Central memory CD8-positive, alpha-beta T cell (primary cell): ENCODE results near the gene FHL5.
"Not testable (repeated sequence)": the region's sequence is repeated elsewhere in the genome, so short reads cannot be mapped to it uniquely, and the experiment has no call there.

Experiments
- ATAC-seq: fragments of 150-1000 bp; cut with Tn5 transposase; replicated peaks from 2 replicates; pipeline ENCODE4 v1.10.0; 2022; ENCODE audit warnings: mild to moderate bottlenecking, moderate FRiP score, moderate number of reproducible peaks; ENCODE audit not compliant: poor library complexity, severe bottlenecking; ENCODE audit errors: extremely low read depth
- DNase-seq, 2 donors: peaks; one replicate each; pipeline ENCODE4 v3.0.0; 2021; ENCODE audit warnings: low spot score in 2 of 2
- H3K27ac Mint-ChIP-seq: one replicate; pipeline ENCODE4 v1.8.0; 2022; ENCODE audit warnings: low read depth, mild to moderate bottlenecking, moderate library complexity, mixed read lengths
- H3K27me3 Mint-ChIP-seq: one replicate; pipeline ENCODE4 v1.8.0; 2022; ENCODE audit warnings: mixed read lengths
- H3K36me3 Mint-ChIP-seq: one replicate; pipeline ENCODE4 v1.8.0; 2022; ENCODE audit warnings: mild to moderate bottlenecking, moderate library complexity, mixed read lengths; ENCODE audit not compliant: insufficient read depth
- H3K4me1 Mint-ChIP-seq: one replicate; pipeline ENCODE4 v1.8.0; 2022; ENCODE audit warnings: mixed read lengths
- H3K4me3 Mint-ChIP-seq: one replicate; pipeline ENCODE4 v1.8.0; 2022; ENCODE audit warnings: mild to moderate bottlenecking, moderate library complexity, mixed read lengths
- H3K9me3 Mint-ChIP-seq: one replicate; pipeline ENCODE4 v1.8.0; 2022; ENCODE audit warnings: mixed read lengths

Gene FHL5

DNA sequence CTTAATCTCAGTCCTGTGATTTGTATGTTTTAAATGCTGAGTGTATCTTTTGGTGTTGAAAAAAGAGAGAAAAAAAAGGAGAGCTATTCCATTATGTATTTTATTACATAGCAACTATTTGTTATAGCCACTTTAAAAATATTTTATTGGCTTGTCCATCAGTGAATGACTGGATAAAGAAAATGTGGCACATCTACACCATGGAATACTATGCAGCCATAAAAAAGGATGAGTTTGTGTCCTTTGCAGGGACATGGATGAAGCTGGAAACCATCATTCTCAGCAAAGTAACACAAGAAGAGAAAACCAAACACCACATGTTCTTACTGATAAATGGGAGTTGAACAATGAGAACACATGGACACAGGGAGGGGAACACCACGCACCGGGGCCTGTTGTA lies 3.2 kb upstream of the FHL5 start:
- not testable (repeated sequence) for ATAC-seq, H3K9me3 Mint-ChIP-seq, H3K27me3 Mint-ChIP-seq, H3K36me3 Mint-ChIP-seq, H3K4me3 Mint-ChIP-seq, DNase-seq, H3K27ac Mint-ChIP-seq, H3K4me1 Mint-ChIP-seq

DNA sequence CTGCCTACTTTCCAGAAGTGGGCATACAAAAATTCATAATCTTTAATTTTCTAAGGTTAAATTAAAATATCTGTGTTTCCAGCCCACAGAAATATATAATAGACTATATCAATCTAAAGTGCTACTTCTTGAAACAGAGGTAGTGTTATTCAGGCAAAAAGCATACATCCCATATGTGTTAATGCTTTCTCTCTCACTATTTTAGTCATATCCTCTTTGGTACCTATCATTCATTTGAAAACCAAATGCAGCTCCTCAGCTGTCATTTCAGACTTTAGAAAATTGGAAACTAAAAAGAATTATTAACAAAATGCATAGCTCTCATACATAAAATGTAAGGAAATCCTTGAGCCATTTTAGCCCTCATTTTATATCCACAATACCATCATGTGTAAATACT lies 925 bp downstream of the FHL5 start:
- ATAC-seq, result no peak
- H3K9me3 Mint-ChIP-seq, result no peaks in the 10 kb centered on the region
- no peak overlapping the region for H3K27ac Mint-ChIP-seq
- H3K27me3 Mint-ChIP-seq, result peaks cover 14% of the 10 kb centered on the region
- H3K36me3 Mint-ChIP-seq, result no peaks in the 10 kb centered on the region
- H3K4me3 Mint-ChIP-seq, result no peak overlapping the region
- DNase-seq, result no peak
- no peaks in the 10 kb centered on the region for H3K4me1 Mint-ChIP-seq

DNA sequence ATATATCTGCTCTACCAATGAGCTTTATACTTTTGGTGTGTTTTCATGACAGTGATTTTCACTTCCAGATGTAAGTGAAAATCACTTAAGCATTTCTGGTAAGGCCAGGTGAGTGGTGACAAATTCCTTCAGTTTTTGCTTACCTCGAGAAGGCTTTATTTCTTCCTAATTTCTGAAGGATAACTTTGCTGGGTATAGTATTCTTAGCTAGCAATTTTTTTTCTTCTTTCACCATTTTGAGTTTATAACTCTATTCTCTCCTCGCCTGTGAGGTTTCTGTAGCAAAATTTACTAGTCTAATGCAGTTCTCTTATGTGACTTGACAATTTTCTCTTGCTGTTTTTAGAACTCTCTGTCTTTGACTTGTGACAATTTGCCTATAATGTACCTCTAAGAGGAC lies 7.1 kb downstream of the FHL5 start:
- DNase-seq (no peak), ATAC-seq (no peak)
- Mint-ChIP-seq H3K4me1 (no peaks in the 10 kb centered on the region), H3K9me3 (peaks cover 14% of the 10 kb centered on the region), H3K27me3 (peaks cover 47% of the 10 kb centered on the region), H3K36me3 (no peaks in the 10 kb centered on the region), H3K27ac (no peak overlapping the region), H3K4me3 (no peak overlapping the region)

DNA sequence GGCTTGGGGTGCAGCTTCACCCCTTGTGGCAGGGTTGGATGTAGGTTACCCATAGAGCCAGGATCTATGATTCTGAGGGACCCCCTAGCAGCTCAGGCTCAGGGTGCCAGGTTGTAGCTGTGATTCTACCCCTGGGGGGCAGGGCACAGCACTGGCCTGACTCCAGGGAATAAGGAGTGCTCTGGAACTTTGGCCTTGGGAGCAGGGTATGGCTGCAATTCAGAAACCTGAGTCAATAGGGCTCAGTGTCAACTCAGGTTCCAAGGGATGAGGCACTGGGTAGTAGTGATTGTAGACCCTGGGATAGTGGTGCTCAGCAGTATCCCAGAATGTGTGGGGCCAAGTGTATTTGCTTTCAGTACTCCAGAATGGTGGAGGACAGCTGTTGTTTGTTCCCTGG lies 8.6 kb downstream of the FHL5 start:
- Mint-ChIP-seq H3K4me1 (no peaks in the 10 kb centered on the region), H3K9me3 (peaks cover 14% of the 10 kb centered on the region), H3K27me3 (peaks cover 62% of the 10 kb centered on the region), H3K4me3 (no peak overlapping the region), H3K36me3 (no peaks in the 10 kb centered on the region), H3K27ac (no peak overlapping the region)
- no peak for ATAC-seq
- DNase-seq, result no peak

DNA sequence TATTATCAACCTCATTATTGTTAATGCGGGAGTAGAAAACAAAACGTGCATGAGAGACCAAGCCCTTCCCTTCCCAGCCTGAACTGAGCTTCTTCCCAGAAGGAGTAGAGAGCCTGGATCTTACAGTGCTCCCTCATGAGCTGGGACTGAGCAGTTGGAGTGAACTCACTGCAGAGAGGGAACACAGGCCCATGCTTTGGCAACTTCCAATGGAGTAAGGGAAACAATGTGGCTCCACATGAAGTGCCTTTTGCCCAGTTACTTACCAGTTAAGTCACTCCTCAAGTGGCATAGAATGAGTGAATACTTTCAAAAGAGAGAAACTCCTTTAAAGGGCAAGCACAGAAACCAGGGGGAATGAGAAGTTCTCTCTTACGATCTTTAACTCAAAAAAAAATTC lies 12.4 kb downstream of the FHL5 start:
- Mint-ChIP-seq H3K36me3 (no peaks in the 10 kb centered on the region), H3K27me3 (peaks cover 44% of the 10 kb centered on the region), H3K27ac (no peak overlapping the region), H3K4me3 (no peak overlapping the region), H3K9me3 (peaks cover 8% of the 10 kb centered on the region), H3K4me1 (no peaks in the 10 kb centered on the region)
- DNase-seq, result no peak
- no peak for ATAC-seq

DNA sequence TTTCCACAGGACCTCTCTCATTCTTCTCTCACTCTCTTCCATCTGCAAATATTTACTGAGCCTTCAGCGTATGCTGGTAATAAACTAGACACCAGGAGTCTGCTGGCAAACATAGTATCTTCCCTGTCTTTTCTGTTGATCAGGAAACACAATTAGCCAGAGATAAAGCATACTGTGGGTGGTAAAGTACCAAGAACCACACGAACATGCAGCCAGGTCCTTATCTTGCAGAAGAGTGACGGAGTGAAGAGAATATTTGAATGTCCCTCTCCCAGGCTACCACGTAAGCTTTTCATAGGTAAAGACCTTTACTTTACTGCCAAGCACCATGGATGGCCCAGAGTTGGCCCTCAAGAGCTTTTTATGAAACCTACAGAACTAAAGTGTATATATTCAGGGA lies 13.3 kb downstream of the FHL5 start:
- no peak for ATAC-seq
- H3K27ac Mint-ChIP-seq, result no peak overlapping the region
- peaks cover 38% of the 10 kb centered on the region for H3K27me3 Mint-ChIP-seq
- no peaks in the 10 kb centered on the region for H3K36me3 Mint-ChIP-seq
- H3K4me1 Mint-ChIP-seq, result no peaks in the 10 kb centered on the region
- DNase-seq, result no peak
- no peaks in the 10 kb centered on the region for H3K9me3 Mint-ChIP-seq
- H3K4me3 Mint-ChIP-seq, result no peak overlapping the region

DNA sequence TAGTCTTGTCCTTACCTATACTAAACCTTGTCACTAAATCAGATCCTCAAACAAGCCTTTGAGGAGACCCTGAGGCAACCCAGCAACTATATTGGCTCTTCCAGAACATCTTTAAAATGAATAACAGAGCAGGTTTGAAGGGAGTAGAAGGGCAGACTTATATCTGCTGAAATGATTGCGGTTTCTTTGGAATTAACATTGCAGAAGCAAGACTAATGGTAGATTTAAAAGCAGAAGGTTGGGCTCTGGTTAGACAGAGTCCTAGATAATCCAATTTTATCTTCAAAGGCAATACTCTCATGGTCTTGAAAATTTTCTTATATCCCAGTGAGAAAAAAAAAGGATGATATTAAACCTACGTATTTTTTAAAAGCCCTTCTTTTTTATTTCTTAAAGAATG lies 19.1 kb downstream of the FHL5 start:
- no peak for DNase-seq
- H3K27me3 Mint-ChIP-seq, result peaks cover 27% of the 10 kb centered on the region
- no peak for ATAC-seq
- no peaks in the 10 kb centered on the region for H3K36me3 Mint-ChIP-seq
- no peaks in the 10 kb centered on the region for H3K9me3 Mint-ChIP-seq
- H3K27ac Mint-ChIP-seq, result no peak overlapping the region
- H3K4me3 Mint-ChIP-seq, result no peak overlapping the region
- no peaks in the 10 kb centered on the region for H3K4me1 Mint-ChIP-seq

DNA sequence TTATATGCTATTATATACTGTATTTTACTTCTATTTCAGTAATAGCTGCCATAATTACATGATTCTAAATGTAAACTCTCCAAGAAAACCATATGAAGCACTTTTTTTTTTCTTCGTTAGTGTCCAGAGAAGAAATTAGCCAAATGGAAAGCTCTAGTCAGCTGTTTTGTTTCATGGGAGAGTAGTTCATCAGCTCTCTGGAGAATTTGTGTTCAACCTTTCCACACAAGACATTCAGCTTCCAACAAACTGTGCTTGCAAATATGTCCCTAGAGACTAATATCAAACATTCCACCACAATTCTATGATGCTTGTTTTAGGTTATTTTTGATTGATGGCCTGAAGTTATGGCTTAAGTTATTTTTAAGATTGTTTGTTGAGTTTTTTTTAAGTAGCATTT lies 19.5 kb downstream of the FHL5 start:
- no peak for ATAC-seq
- Mint-ChIP-seq H3K27ac (no peak overlapping the region), H3K4me3 (no peak overlapping the region), H3K27me3 (peaks cover 27% of the 10 kb centered on the region), H3K36me3 (no peaks in the 10 kb centered on the region), H3K9me3 (no peaks in the 10 kb centered on the region), H3K4me1 (no peaks in the 10 kb centered on the region)
- DNase-seq, result no peak

DNA sequence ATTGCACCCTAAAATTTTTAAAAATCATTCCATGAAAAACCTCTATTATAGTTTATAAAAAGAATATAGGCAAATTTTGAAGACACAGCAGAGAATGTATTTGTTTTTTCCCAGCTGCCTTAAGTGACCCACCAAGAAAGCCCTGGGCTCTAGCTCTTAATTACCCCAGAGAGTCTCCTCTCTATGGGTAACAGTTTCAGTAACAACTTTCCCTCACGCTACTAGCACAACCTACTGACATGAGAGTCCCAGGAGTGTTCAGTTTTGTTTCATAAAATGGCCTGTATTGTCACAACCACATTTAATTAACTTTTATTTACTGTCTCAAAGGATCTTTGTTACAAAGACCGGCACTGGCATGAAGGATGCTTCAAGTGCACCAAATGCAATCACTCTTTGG lies 41.5 kb downstream of the FHL5 start:
- H3K9me3 Mint-ChIP-seq, result no peaks in the 10 kb centered on the region

DNA sequence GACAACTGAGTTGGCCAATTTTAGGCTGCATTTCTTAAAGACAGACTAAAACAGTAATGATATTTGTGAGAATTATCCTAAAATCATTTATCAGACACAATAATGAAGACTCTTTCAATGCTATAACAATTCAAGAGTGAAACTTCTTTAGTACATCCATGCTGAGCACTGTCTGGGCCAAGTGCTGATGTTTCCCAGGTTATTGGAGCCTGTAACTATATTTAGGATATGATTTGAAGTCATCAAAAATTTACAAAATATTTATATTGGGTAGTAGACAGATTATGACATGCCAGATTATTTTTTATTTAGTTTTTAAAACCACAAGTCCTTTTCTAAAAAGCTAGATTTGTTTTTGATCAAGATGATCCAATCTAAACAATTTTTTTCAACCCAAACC lies 45.1 kb downstream of the FHL5 start:
- no peak overlapping the region for H3K4me3 Mint-ChIP-seq
- no peaks in the 10 kb centered on the region for H3K36me3 Mint-ChIP-seq
- no peak for ATAC-seq
- H3K4me1 Mint-ChIP-seq, result no peaks in the 10 kb centered on the region
- H3K27me3 Mint-ChIP-seq, result peaks cover 30% of the 10 kb centered on the region
- no peak for DNase-seq
- H3K27ac Mint-ChIP-seq, result no peak overlapping the region
- H3K9me3 Mint-ChIP-seq, result no peaks in the 10 kb centered on the region

More for the DNA sequence above, 41.5 kb downstream of the FHL5 start:
- Mint-ChIP-seq H3K4me1 (no peaks in the 10 kb centered on the region), H3K27me3 (peaks cover 18% of the 10 kb centered on the region), H3K27ac (no peak overlapping the region), H3K36me3 (no peaks in the 10 kb centered on the region), H3K4me3 (no peak overlapping the region)
- ATAC-seq (no peak), DNase-seq (no peak)

DNA sequence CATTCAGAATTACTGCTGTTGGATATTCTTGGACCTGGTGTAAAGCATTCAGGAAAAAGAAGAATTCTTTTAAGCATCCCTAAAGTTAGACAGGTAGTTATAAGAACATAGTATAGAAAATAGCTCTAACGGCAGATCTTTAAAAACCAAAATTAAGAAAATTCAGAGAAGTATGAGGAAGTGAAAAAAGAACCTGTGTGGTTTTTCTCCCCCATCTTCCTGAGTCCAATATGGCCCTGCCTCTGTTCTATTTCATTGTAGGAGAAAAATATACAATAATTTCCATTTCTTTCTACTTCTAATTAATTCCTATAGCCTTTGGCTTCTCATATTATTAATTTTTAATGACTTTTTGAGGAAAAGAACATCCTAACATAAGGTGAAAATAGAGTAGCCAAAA lies 47.1 kb downstream of the FHL5 start:
- no peak overlapping the region for H3K27ac Mint-ChIP-seq
- no peaks in the 10 kb centered on the region for H3K36me3 Mint-ChIP-seq
- no peaks in the 10 kb centered on the region for H3K9me3 Mint-ChIP-seq
- no peak for ATAC-seq
- peaks cover 28% of the 10 kb centered on the region for H3K27me3 Mint-ChIP-seq
- no peak overlapping the region for H3K4me3 Mint-ChIP-seq
- no peak for DNase-seq
- no peaks in the 10 kb centered on the region for H3K4me1 Mint-ChIP-seq

DNA sequence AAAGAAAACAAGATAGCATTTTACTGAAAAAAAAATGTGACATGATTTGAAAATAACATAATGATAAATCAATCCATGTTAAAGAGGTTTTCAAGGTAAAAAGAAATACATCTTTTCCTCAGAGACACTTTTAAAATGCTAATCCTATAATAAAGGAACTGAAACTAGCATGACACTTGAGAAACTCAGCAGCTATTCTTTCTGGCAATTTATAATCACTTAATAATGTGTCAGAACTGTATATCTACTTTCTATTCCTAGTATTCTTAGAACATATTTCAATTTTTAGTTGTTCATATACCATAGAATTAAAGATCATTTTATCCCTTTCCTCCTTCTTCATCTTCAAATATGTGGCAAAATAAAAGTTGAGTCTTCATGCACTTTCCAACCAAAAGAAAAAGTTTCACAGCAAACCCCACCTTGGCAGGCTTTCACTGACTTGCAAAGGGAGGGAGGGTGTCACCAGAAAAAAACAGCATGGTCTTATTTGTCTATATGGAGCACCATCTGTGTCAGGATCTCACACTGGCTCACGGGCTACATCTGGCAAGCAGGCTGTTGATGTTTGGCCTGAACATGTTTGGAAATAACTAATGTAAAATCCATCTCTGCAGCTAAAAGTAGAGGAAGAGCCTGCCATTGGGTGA lies 48.5 kb downstream of the FHL5 start:
- no peaks in the 10 kb centered on the region for H3K4me1 Mint-ChIP-seq
- H3K27me3 Mint-ChIP-seq, result peaks cover 32% of the 10 kb centered on the region
- no peaks in the 10 kb centered on the region for H3K9me3 Mint-ChIP-seq
- no peaks in the 10 kb centered on the region for H3K36me3 Mint-ChIP-seq
- no peak overlapping the region for H3K27ac Mint-ChIP-seq
- DNase-seq (no peak), ATAC-seq (no peak)
- H3K4me3 Mint-ChIP-seq, result no peak overlapping the region

DNA sequence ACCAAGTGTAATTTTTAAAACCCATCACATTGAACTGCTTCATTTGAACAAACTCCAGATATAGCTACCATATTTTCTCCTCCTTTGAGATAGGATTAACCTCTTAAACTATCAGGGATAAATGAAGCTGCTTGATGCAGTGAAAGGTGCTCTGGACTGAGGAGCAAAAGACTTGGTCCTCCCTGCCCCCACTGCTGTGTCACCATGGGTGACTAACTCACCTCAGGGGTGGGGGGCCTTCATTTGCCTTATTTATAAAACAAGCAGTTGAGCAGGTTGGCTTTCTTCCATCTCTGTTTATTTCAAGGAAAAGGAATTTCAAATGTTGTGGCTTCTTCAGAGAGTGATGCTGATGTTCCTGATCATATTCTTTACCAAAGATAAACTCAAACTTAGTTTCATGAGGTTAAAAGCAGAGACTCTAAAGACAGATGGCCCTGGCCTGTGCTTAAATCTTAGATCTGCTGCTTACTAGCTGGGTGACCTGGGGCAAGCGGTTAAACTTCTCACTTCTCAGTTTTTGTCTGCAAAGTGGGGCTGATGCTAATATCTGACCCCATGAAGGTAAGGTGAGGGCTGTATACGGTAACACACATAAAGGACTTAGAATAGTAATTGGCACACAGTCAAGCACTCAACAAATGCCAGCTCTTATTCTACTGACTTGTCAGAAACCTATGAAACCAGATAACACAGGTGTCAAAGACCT lies 50.5 kb downstream of the FHL5 start:
- Mint-ChIP-seq H3K9me3 (no peaks in the 10 kb centered on the region), H3K27me3 (peaks cover 43% of the 10 kb centered on the region), H3K27ac (no peak overlapping the region), H3K36me3 (no peaks in the 10 kb centered on the region), H3K4me3 (no peak overlapping the region), H3K4me1 (no peaks in the 10 kb centered on the region)
- ATAC-seq, result no peak
- no peak for DNase-seq
